Activated CD4-positive, alpha-beta T cell treated with anti-CD3 and anti-CD28 coated beads for 1 hour (primary cell): Measurements from ENCODE around the gene SOX8.

ENCODE experiments used
- DNase-seq: peaks from one replicate; pipeline ENCODE4 v3.0.0-alpha.2; 2020

SOX8 gene

DNA sequence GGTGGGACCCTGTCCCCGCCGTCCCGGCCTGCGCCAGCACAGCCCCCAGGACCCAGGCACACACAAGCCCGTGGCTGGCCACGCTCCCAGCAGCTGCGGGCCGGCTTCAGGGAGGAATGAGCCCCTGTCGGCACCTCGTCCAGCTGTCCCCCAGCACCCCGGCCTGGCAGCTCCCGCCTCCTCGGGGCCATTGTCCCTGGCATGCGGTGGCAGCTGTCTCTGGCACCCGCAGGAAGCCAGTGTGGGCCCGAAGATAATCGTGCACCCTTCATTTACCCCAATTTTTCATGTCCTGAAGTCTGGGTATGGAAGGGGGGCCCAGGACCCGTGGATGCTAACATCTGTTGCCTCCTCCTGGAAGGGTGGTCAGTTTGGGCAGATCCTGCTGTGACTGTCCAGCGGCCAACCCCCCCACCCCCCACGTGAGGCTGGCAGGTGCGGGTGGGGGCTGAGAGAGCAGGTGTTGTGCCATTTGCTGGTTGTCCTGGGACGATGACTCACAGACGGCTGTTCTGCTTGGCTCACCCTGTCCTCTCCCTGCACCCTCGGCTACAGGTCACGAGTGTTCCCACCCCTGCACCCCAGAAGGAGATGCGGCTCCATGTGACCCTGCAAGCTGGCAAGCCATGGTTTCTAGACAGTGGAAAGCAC is 6.8 kb upstream of the SOX8 start:
- no peak for DNase-seq

GRCh38 chr16:975291-975690 is 6.3 kb upstream of the SOX8 start:
- DNase-seq, result no peak

- no peak for DNase-seq
Measured at GRCh38 chr16:976389-976931, 5.1 kb upstream of the SOX8 start.

GRCh38 chr16:977081-977701 is 4.4 kb upstream of the SOX8 start:
- DNase-seq, result no peak

DNA sequence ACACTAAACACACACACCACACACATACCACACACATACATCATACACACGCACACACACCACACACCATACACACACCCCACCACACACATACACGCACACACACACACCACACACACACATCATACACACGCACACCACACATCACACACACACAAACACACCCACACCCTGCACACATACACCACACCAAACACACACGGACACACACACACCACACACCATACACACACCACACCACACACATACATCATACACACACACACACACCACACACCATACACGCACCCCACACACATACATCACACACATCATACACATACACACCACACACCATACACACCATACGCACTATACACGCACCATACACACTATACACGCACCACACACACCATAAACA is 3.7 kb upstream of the SOX8 start:
- DNase-seq, result no peak

DNA sequence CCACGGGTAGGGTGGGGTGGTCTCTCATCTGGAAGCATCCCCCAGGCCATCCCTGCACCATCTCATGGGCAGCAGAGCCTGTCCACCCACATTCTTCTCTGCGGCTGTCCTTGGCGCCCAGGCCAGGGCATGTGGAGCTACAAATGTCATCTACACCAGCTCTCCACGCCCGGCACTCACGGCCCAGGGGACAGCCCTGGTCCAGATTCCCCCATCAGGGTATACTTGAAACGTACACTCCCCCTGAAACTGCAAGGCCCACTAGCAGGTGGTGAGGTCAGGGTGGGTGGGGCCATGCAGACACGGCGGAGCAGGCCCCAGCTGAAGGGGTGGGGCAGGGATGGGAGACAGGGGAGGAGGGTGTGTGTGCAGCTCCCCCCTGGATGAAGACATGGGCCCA is 3.2 kb upstream of the SOX8 start:
- DNase-seq, result no peak

DNA sequence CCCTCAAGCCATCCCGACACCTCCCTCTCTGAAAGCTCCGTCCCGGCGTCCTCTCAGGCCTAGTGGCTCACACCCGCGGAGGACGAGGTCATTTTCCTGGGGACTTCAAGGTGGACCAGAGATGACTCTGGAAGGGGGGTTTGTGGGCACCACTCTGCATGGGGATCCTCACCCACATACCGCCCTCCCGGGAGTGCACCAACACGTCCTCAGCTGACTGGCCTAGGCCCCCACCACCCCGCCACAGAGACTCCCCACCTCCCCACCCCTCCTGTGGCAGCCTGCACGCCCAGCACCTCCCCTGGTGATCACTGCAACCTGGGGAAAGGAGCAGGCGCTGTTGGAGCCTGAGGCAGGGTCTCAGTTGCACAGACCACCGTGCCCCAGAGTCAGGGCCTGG is 2.4 kb upstream of the SOX8 start:
- no peak for DNase-seq

GRCh38 chr16:979859-980594 is 1.5 kb upstream of the SOX8 start:
- DNase-seq, result no peak

- DNase-seq, result no peak
Measured at GRCh38 chr16:980595-980854, 1.0 kb upstream of the SOX8 start.

GRCh38 chr16:982145-983043 is 824 bp downstream of the SOX8 start:
- DNase-seq, result no peak

DNA sequence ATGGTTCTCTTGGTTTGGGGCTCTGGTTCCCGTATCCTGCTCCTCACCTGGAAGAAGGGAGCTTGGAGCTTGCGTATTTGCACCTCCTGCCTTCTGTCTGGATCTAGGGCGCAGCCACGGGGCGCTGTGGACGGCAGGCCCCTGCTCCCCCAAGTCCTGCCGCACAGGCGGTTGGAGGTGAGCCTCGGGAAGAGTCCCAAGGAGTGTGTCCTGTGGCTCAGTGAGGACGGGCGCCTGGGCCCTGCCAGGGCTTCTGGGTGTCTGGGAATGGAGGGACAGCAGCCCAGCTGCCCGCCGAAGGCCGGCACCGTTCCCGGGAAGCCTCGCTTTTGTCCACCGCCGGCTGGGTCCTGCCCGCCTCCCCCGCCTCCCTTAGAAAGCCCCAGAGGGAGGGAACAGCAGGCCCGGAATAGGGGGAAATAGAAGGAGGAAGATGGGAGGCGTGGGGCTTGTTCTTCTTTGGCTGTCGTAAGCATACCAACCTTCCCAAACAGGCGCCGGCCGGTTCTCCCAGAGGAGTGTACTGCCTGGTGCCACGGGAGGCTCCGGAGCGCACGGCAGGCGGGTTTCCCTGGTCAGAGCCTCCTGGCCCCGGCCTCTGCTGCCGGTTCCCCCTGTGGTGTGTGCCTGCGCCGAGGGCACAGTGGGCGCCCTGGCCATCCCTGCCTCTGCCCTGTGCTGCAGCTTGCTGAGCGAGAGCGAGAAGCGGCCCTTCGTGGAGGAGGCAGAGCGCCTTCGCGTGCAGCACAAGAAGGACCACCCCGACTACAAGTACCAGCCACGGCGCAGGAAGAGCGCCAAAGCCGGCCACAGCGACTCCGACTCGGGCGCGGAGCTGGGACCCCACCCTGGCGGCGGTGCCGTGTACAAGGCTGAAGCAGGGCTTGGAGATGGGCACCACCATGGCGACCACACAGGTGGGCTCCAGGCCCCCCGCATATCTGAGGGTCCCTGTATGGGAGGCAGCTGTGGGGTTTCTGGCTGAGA is 1.8 kb downstream of the SOX8 start:
- DNase-seq, result no peak

- no peak for DNase-seq
Measured at GRCh38 chr16:984121-984694, 2.6 kb downstream of the SOX8 start.

DNA sequence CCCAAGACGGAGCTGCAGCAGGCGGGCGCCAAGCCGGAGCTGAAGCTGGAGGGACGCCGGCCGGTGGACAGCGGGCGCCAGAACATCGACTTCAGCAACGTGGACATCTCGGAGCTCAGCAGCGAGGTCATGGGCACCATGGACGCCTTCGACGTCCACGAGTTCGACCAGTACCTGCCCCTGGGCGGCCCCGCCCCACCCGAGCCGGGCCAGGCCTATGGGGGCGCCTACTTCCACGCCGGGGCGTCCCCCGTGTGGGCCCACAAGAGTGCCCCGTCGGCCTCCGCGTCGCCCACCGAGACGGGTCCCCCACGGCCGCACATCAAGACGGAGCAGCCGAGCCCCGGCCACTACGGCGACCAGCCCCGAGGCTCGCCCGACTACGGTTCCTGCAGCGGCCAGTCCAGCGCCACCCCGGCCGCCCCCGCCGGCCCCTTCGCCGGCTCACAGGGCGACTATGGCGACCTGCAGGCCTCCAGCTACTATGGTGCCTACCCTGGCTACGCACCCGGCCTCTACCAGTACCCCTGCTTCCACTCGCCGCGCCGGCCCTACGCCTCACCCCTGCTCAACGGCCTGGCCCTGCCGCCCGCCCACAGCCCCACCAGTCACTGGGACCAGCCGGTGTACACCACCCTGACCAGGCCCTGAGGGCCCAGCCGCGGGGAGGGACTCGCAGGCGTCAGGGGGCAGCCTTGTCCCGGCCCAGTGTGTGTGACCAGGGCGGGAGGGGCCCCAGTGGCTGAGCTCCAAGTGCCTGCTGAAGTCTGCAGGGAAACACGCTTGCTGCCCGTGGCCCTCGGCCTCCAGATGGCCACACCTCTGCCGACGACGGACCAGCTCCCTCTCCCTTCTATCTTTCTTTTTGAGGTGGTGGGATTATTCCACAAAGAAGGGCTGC is 3.4 kb downstream of the SOX8 start:
- no peak for DNase-seq

- no peak for DNase-seq
Measured at GRCh38 chr16:985646-986400, 4.3 kb downstream of the SOX8 start.

DNA sequence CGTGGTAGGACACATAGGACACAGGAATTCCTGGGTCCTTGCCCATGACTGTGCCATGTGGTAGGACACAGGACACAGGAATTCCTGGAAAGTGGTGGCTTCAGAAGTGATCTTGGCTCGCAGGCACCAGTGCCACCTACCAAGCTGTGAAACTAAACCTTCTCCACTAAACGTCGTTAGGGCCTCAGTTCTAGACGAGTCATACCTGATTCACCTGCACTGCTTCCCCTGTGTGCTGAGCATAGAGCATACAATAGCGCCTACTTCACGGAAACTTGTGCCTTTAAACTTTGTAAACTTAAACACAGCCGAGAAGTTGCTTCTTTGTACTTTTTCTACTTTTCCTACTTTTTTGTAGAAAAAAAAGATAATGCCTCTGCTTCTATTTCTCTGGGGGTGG is 4.8 kb downstream of the SOX8 start:
- DNase-seq, result no peak

DNA sequence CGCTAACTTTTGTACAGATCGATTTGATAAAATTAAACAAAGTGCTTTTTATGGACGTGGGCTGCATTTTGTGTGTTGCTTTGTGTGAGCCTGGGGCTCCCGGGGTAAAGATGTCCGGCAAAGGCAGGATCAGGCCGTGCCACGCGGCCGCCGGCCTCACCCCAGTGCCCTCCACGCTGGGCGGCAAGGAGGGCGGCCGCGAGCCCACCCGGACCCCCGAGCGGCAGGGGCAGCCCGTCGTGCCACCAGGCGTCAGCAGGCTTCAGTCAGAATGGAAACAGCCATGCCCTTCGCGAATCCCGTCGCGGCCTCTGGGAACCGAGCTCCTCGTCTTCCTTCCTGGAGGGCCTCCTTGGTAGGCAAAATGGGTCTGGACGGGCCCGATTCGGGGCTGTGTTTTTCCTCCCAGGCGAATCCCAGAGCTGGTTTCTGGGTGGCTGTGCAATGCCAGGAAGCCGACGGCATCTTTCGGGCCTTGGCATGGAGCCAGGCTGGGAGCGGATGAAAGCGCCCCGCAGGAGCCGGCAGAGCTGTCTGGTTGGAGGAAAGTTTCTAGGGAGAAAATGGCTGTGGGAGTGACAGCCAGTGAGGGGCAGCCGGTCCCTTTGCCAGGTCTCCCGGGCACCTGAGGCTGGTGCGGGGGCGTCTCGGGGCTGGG is 5.5 kb downstream of the SOX8 start:
- no peak for DNase-seq

DNA sequence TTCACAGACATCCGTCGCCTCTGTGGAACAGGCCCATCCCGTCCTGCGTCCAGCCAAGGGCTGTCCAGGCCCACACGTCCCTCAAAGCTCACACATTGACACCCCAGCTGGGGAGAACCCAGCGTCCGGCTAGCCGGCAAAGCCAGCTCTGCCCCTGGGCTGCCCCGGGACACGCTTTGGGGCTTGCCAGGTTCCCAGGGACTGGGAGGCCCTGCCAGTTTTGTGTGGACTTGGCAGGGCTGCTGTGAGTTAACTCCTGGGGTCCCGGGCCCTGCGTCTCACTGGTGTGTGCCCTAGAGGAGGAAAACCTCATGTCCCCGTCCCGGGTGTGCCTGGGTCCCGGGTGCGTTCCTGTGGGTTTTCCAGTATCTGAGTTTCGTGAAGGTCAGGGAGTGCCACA is 6.3 kb downstream of the SOX8 start:
- no peak for DNase-seq

- no peak for DNase-seq
Measured at GRCh38 chr16:988471-989353, 7.1 kb downstream of the SOX8 start.
